Left ventricle myocardium inferior (tissue), 1 donor: ENCODE results near the gene IL2RA. TPM values are rescaled to one million over a fixed set of nuclear protein-coding genes. Genes with fewer than 3 reads are reported as not detected.

Source experiments
- DNase-seq: peaks from one replicate; pipeline ENCODE4 v3.0.0-alpha.2; 2020
- H3K27ac ChIP-seq: fragments of 200-600 bp; replicated peaks from 2 replicates; pipeline ENCODE4 v1.8.0; 2021
- H3K27me3 ChIP-seq: fragments of 200-600 bp; 2 replicates; pipeline ENCODE4 v1.8.0; 2021; ENCODE audit warnings: low read depth
- H3K36me3 ChIP-seq: fragments of 200-600 bp; 2 replicates; pipeline ENCODE4 v1.8.0; 2021
- H3K4me1 ChIP-seq: fragments of 200-600 bp; 2 replicates; pipeline ENCODE4 v1.8.0; 2021
- H3K4me3 ChIP-seq: fragments of 200-600 bp; 2 replicates; pipeline ENCODE4 v1.8.0; 2021; ENCODE audit warnings: mild to moderate bottlenecking, moderate library complexity
- H3K9me3 ChIP-seq: fragments of 200-600 bp; replicated peaks from 2 replicates; pipeline ENCODE4 v1.8.0; 2021
- CTCF ChIP-seq: fragments of 200-600 bp; IDR thresholded peaks from 2 replicates; pipeline ENCODE4 v1.8.0; 2021; ENCODE audit warnings: antibody characterized with exemption, mild to moderate bottlenecking, borderline replicate concordance
- intact Hi-C: fragments of 100-400 bp; cut with micrococcal nuclease; formaldehyde crosslinking; loops from one replicate; pipeline ENCODE4 v1.11.0; 2022
- total RNA-seq: library from RNA; stranded (reverse); fragmentation: NEBNext Ultra II Directional; extraction: Animal tissue kit (Norgen Biotek cat#: 25700); gene quantifications from one replicate; pipeline ENCODE4 v1.2.1, GENCODE V29; 2021
- donor health status: DM: no; HTN: yes; CAD: no; lungs with severe emphysema.

IL2RA gene
- total RNA-seq, 1 donor from 2014 or later: 2.3 TPM

- H3K9me3 ChIP-seq: no peaks in the 10 kb centered on the region
- H3K4me1 ChIP-seq: no peaks in the 10 kb centered on the region
- intact Hi-C loops: no loop called here
- TF ChIP-seq CTCF: no peak
- no peak overlapping the region for H3K4me3 ChIP-seq
- H3K27me3 ChIP-seq: no peaks in the 10 kb centered on the region
- no peak for DNase-seq
- H3K27ac ChIP-seq: no peak overlapping the region
- no peaks in the 10 kb centered on the region for H3K36me3 ChIP-seq
Observed at GRCh38 chr10:6024334-6024682, 37.9 kb downstream of the IL2RA start.

- no peak overlapping the region for H3K27ac ChIP-seq
- intact Hi-C loops: no loop called here
Observed at GRCh38 chr10:6023661-6024333, 38.4 kb downstream of the IL2RA start.

GRCh38 chr10:6022660-6023059, 39.5 kb downstream of the IL2RA start:
- Histone ChIP-seq H3K4me3 (no peak overlapping the region), H3K36me3 (no peaks in the 10 kb centered on the region), H3K9me3 (no peaks in the 10 kb centered on the region), H3K27me3 (no peaks in the 10 kb centered on the region), H3K4me1 (peaks cover 9% of the 10 kb centered on the region), H3K27ac (no peak overlapping the region)
- DNase-seq: no peak
- intact Hi-C loops: no loop called here
- no peak for TF ChIP-seq CTCF

More at GRCh38 chr10:6023661-6024333, 38.4 kb downstream of the IL2RA start:
- Histone ChIP-seq H3K4me3 (no peak overlapping the region), H3K27me3 (no peaks in the 10 kb centered on the region), H3K36me3 (no peaks in the 10 kb centered on the region), H3K4me1 (no peaks in the 10 kb centered on the region), H3K9me3 (no peaks in the 10 kb centered on the region)
- TF ChIP-seq CTCF: no peak
- no peak for DNase-seq

GRCh38 chr10:6020826-6021225, 41.3 kb downstream of the IL2RA start:
- intact Hi-C loops: no loop called here
- Histone ChIP-seq H3K4me3 (no peak overlapping the region), H3K36me3 (no peaks in the 10 kb centered on the region), H3K27ac (no peak overlapping the region), H3K4me1 (peaks cover 9% of the 10 kb centered on the region), H3K27me3 (no peaks in the 10 kb centered on the region), H3K9me3 (no peaks in the 10 kb centered on the region)
- DNase-seq: no peak
- TF ChIP-seq CTCF: no peak

- no peaks in the 10 kb centered on the region for H3K27me3 ChIP-seq
- H3K4me1 ChIP-seq: peaks cover 9% of the 10 kb centered on the region
- no peaks in the 10 kb centered on the region for H3K36me3 ChIP-seq
- no peak for TF ChIP-seq CTCF
- intact Hi-C loops: loop anchor here (10.0 kb wide), 1 partner anchor 385 kb away; no protein-coding TSS in a partner anchor
- no peaks in the 10 kb centered on the region for H3K9me3 ChIP-seq
- no peak for DNase-seq
- no peak overlapping the region for H3K27ac ChIP-seq
- H3K4me3 ChIP-seq: no peak overlapping the region
Observed at GRCh38 chr10:6019796-6020195, 42.4 kb downstream of the IL2RA start.
